ENCODE results near the gene RAP1GAP2.

Gene RAP1GAP2

GRCh38 chr17:2952174-2952845 lies 156.1 kb downstream of the RAP1GAP2 start:
- no peak for DNase-seq

DNA sequence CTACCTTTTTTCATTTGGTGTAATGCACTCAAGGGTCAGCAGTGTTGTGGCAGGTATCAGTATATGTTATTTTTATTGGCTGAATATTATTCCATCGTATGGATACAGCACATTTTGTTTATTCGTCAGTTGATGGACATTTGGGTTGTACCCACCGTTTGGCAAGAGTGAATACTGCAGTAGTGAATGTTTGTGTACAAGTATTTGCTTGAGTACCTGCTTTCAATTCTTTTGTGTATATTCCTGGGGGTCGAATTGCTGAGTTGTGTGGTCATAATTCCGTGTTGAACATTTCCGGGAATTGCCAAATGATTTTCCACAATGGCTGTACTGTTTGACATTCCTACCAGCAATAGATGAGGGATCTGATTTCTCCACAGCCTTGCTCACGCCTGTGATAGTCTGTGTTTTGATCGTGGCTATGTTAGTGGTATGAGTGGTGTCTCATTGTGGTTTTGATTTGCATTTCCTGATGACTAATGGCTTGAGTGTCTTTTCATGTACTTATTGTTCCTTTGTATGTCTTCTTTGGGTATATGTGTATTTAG lies 158.7 kb downstream of the RAP1GAP2 start:
- no peak for DNase-seq

- no peak for DNase-seq
These were observed 159.8 kb downstream of the RAP1GAP2 start for GRCh38 chr17:2955931-2956582.

DNA sequence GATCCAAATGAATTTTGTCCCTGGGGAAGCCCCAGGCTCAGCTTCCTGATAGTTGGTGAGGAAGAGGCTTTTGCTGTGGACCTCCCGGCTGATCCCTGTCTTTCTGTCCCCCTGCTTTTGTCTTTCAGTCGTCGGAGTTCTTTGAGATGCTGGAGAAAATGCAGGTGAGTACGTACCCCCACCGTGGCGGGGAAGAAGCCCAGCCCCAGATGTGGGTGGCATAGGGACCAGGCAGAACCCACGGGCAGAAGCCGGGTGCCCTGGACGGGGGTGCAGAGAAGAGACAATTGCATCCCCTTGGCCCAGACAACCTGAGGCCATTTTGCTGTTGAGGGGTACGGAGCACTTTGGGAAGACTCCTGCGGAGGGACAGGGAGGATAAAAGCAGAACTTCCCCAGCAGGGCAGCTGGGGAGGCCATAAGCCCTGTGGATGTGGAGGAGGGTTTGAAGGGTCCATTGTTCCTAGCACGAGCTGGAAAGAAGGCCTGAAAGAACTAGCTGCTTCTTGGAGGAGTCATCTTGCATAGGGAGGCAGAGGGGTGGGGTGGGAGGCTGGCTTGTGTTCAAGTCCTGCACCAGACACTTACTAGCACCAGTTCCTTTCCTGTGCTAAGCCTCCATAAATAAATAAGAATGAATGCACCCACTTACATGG lies 161.5 kb downstream of the RAP1GAP2 start:
- DNase-seq = no peak

DNA sequence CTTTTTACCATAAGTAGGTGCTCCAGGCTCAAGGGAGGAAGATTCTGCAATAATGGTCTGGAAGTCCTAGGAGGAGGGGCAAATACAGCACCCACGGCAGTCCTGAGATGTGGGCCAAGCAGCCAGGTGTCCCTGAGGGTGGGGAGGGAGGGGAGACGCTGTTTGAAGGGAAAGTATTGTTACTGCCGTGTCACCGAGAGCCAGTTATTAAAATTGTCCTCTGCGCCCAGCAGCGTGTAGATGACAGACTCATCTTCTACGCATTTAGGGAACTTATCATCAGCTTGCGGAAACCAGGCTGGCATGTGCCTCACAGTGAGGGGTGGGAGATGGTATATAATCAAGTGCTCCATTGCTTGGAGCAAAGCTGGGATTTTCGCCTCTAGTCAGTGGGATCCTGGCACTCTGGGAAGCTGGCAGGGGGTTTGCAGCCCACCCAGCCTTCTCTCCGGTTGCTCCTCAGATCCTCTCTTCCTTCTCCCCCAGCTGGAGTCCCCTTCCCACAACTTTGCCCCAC lies 162.5 kb downstream of the RAP1GAP2 start:
- no peak for DNase-seq

DNA sequence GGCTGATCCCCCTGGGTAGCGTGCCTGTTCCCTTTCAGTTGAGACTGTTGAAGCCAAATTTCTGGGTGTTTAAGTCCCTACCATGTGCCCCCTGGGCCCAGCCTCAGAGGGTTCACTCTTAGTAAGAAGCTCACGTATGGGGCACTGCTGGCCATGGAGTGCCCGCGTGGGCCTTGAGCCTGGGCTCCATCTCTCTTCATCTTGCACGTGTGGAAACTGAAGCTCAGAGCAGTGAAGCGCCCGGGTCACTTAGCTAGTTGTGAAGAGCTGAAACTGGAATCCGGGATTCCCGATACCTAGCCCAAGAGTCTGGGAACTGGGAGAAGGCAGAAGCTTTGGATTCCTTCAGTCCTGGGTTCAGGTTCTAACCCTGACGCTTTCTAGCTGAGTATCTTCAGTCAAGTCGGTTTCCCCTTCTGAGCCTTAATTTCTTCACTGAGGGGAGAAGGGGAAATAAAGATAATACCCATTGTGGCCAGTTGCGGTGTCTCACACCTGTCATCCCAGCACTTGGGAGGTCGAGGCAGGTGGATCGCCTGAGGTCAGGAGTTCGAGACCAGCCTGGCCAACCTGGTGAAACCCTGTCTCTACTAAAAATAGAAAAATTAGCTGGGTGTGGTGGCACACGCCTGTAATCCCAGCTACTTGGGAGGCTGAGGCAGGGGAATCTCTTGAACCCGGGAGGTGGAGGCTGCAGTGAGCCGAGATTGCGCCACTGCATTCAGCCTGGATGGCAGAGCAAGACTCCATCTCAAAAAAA lies 163.3 kb downstream of the RAP1GAP2 start:
- DNase-seq = no peak

DNA sequence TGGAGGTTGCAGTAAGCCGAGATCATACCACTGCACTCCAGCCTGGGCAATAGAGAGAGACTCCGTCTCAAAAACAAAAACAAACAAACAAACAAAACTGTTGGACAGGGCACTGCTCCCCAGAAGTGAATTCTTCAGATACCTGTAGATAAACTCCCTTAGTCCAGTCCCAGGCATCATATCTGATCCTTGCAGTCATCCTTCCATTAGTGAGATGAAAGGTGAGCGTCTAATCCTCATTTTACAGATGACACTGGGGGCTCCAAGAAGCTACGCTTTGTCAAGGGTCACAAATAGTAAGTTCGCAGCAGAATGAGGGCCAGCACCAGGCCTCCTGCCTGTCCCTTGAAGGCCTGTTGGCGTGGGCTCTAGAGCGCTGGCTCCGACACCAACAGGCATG lies 165.2 kb downstream of the RAP1GAP2 start:
- DNase-seq = no peak

DNA sequence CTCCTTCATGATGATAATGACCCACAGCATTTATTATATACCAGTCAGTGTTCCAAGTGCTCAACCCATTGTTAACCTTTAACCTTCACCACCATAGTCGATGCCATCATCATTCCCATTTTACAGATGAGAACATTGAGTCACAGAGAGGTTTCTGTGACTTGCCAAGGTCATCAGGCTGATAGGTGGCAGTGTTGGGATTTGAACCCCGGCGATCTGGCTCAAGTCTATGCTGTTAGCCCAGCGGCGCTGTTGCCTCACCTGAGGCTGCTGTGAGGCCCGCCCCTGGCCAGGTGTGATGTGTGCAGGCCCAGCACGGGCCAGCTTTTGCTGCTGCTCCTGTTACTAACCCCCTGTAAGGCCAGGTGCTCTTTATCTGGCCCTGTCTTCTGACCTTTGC lies 166.0 kb downstream of the RAP1GAP2 start:
- no peak for DNase-seq

GRCh38 chr17:2962729-2963128 lies 166.5 kb downstream of the RAP1GAP2 start:
- DNase-seq = no peak

- no peak for DNase-seq
These were observed 167.2 kb downstream of the RAP1GAP2 start for GRCh38 chr17:2963332-2964027.

DNA sequence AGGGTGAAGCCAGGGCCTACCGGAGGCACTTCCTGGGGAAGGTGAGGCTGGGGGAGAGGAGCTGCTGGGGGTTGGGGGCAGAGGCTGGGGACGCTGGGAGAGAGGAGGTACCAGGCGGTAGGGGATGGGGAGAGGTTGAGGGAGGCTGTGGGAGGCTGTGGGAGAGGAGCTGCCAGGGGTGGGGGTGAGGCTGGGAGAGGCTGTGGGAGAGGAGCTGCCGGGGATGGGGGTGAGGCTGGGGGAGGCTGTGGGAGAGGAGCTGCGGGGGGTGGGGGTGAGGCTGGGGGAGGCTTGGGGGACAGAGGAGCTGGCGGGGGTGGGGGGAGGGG lies 167.8 kb downstream of the RAP1GAP2 start:
- DNase-seq = no peak

DNA sequence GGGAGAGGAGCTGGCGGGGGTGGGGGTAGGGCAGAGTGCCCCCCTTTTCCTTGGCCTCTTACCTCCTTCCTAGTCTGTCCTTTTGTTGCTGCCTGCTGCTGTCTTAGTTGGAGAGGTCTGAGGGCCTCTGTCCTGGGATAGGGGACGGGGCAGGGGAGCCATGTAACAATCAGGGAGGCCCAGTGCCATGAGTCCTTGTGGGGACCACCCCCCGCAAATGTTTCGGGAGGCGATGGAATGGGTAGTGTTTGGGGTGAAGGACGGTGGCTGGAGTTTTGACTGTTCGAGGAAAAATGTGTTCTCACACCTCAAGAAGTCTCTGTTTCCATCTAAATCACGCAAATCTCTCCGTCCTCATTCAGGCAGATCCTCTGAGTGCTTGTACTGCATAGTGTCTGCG lies 168.1 kb downstream of the RAP1GAP2 start:
- no peak for DNase-seq

GRCh38 chr17:2964831-2965230 lies 168.6 kb downstream of the RAP1GAP2 start:
- no peak for DNase-seq

- no peak for DNase-seq
These were observed 169.7 kb downstream of the RAP1GAP2 start for GRCh38 chr17:2965621-2966595.

- no peak for DNase-seq
These were observed 171.3 kb downstream of the RAP1GAP2 start for GRCh38 chr17:2967515-2967914.

- DNase-seq = no peak
These were observed 175.6 kb downstream of the RAP1GAP2 start for GRCh38 chr17:2971851-2972250.

DNA sequence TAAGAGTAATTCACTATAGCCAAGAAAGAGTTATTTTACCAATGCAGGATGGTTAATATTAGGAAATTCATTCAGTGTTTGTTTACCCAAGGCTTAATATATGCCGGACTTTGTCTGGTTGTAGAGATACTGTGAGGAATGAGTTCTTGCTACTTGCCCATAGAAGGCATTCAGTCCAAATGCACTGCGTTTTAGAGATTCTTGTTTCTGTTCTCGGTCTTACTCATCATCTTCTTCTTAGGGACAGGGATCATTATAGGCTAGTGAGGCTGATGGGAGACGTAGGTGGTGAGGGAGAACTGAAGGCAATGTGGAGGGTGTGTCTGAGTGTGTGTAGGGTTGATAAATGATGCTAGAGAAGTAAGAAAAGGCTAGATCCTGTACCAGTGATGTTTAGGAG lies 176.5 kb downstream of the RAP1GAP2 start:
- no peak for DNase-seq

GRCh38 chr17:2974347-2974746 lies 178.1 kb downstream of the RAP1GAP2 start:
- no peak for DNase-seq

GRCh38 chr17:2975469-2975958 lies 179.3 kb downstream of the RAP1GAP2 start:
- no peak for DNase-seq

DNA sequence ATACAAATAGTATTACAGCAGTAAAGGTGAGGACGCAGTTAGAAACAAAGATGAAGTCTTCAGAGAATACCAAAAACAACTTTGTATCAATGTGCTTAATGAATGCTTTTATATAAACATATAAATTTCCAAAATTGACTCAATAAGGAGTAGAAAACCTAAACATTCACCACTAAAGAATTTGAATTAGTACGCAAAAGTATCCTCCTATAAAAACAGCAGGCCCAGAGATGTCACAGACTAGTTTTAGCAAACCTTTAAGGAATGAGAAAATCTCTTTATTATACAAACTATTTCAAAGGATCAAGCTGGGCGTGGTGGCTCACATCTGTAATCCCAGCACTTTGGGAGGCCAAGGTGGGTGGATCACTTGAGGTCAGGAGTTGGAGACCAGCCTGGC lies 180.9 kb downstream of the RAP1GAP2 start:
- DNase-seq = no peak

- no peak for DNase-seq
These were observed 181.9 kb downstream of the RAP1GAP2 start for GRCh38 chr17:2978116-2978515.
